ENCODE measurements around the gene ULK4.
"Not testable (repeated sequence)": the region's sequence is repeated elsewhere in the genome, so short reads cannot be mapped to it uniquely, and the experiment has no call there.

The ULK4 gene

DNA sequence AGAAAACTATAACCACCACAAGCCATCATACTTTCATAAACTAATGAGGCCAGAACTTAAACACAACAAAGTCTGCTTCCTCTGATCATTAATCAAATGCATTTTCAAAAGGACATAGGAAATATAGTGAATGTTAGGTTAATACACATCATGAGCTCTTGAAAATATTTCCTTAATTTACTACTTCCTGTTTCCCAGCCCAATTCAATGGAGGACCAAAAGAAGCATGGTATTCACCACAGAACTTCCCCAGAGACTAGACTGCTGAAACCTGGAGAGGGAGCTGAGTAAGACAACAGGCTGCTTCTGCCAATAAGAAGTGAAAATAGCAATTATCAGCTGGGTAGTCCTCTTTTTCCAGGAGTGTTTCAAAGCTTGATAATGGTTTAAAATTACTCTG lies 250.3 kb downstream of the ULK4 start:
- no peak for TF ChIP-seq CTCF (IDR thresholded peaks at IDR 0.05; ENCODE audit: extremely low read depth, missing control alignments)
- DNase-seq (ENCODE audit: low spot score), result no peak

- DNase-seq (ENCODE audit: low spot score), result no peak
- TF ChIP-seq CTCF (IDR thresholded peaks at IDR 0.05; ENCODE audit: extremely low read depth, missing control alignments), result no peak
These were observed 251.1 kb downstream of the ULK4 start for GRCh38 chr3:41710646-41711388.

DNA sequence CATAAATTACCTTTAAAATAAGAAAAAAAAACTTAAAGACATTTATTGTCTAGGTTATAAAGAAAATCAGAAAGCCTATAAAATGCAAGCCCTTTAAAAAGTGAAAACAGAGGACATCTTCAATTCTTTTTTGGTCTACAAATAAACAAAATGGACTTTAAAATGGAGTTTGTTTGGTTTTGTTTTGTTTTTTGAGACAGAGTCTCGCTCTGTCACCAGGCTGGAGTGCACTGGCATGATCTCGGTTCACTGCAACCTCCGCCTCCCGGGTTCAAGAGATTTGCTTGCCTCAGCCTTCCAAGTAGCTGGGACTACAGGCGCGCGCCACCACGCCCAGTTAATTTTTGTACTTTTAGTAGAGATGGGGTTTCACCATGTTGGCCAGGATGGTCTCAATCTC lies 252.7 kb downstream of the ULK4 start:
- not testable (repeated sequence) for DNase-seq (ENCODE audit: low spot score)

DNA sequence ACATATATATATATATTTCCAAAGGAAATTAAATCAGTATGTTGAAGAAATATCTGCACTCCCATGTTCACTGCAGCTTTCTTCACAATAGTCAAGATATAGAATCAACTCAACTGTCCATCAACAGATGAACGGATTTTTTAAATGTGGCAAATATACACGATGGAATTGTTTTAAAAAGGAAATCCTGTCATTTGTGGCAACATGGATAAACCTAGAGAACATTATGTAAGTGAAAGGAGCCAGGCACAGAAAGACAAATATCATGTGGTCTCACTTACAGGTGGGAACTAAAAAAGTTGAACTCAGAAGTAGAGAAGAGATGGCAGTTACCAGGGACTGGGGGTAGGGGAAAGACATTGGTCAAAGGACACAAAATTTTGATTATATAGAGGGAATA lies 253.7 kb downstream of the ULK4 start:
- DNase-seq (ENCODE audit: low spot score), result no peak
- no peak for TF ChIP-seq CTCF (IDR thresholded peaks at IDR 0.05; ENCODE audit: extremely low read depth, missing control alignments)

- no peak for TF ChIP-seq CTCF (IDR thresholded peaks at IDR 0.05; ENCODE audit: extremely low read depth, missing control alignments)
- DNase-seq (ENCODE audit: low spot score), result no peak
These were observed 256.0 kb downstream of the ULK4 start for GRCh38 chr3:41705893-41706292.

- no peak for TF ChIP-seq CTCF (IDR thresholded peaks at IDR 0.05; ENCODE audit: extremely low read depth, missing control alignments)
These were observed 260.7 kb downstream of the ULK4 start for GRCh38 chr3:41701191-41701698.

DNA sequence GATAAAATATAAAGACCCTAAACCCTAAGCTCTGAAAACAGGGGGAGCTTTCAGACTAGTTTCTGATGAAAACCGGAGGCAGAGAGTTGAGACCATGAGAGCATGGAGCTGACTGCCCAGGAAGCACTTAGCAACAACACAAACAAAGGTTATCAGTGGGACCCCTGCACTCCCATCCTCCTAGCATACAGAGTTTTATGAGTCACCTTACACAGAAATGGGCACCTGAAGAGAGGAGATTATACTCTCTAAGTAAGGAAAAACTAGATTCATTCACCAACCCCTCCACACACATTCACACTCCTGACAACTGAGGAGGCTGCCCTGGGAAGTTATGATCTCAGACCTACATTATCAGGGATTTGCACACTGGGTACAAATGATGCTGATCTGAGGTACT lies 261.7 kb downstream of the ULK4 start:
- TF ChIP-seq CTCF (IDR thresholded peaks at IDR 0.05; ENCODE audit: extremely low read depth, missing control alignments), result no peak
- DNase-seq (ENCODE audit: low spot score), result no peak

More at GRCh38 chr3:41701191-41701698, 260.7 kb downstream of the ULK4 start:
- no peak for DNase-seq (ENCODE audit: low spot score)

DNA sequence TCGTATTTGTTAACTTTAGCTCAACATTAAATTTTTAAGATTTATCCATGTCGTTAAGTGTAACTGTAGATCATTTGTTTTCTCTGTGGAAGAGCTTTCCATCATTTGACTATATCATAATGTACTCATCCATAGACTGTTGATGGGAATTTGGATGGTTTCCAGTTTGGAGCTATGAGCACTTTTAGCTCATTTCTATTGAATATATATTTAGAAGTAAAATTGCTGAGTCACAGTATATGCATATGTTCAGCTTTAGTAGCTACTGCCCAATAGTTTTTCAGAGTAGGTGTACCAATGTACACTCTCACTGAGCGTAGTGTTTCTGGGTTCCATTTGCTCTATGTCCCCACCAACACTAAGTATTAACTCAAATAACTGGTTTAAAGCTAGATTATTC lies 263.0 kb downstream of the ULK4 start:
- DNase-seq (ENCODE audit: low spot score), result no peak
- TF ChIP-seq CTCF (IDR thresholded peaks at IDR 0.05; ENCODE audit: extremely low read depth, missing control alignments), result no peak

Measured in GM20000 (cell line).